ENCODE results near the gene GRK5.

Gene GRK5

DNA sequence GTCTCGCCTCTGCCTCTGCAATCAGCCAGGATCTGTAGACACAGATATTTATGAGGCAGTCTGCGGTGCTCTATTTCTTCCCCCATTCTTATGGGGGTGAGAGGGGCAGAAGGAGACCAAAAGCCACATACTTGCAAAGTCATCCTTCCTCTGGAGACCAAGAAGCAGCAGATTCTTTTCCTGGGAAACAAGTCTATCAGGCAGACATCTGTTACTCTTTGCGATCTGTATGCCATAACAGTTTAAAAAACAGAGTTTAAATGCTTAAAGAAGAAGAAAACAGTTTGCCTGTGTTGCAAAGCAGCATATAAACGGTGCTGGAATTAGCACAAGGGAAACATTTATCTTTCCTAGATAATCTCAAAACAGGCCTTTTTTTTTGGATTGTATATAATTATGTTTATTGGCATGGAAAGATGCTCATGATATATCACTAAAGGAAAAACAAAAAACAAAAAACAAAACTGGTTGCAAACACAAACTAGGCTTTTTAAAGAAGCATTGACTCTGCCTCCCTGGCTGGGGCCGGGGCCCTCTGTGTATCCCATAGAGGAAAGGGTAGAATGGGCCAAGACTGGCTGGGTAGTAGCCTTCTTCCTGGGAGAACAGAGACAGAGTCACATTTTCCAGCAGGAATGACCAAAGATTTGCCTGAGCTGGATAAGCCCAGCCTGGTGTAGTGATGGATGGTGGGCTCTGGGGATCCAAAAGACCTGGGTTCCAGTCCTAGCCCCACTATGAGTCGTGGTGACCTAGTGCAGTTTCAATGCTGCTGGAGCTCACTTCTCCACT lies 284.8 kb downstream of the GRK5 start:
- H3K79me1 ChIP-seq (ENCODE audit: low read length): no peaks in the 10 kb centered on the region
- DNase-seq: no peak
- H3K9ac ChIP-seq (ENCODE audit: low read length): no peak overlapping the region
- no peak overlapping the region for H3K23ac ChIP-seq (ENCODE audit: low read length)
- no peaks in the 10 kb centered on the region for H3K79me2 ChIP-seq (ENCODE audit: control insufficient read depth, insufficient read depth, low read length, poor library complexity)
- no peak overlapping the region for H3K4me3 ChIP-seq (ENCODE audit: low read depth, low read length)
- H4K12ac ChIP-seq (ENCODE audit: low read depth, low read length): no peak overlapping the region
- no peak overlapping the region for H4K91ac ChIP-seq (ENCODE audit: low read depth, low read length)
- no peak overlapping the region for H2BK12ac ChIP-seq (ENCODE audit: low read length)
- peaks cover 0 to 3% of the 10 kb centered on the region in 2 experiments for H3K4me1 ChIP-seq (ENCODE audit: control insufficient read depth in 1 of 2, insufficient read depth in 2 of 2, low read length in 2 of 2)
- H3K9me3 ChIP-seq (ENCODE audit: insufficient read depth, low read depth, low read length): no peaks in the 10 kb centered on the region
- no peak overlapping the region for H3K4me2 ChIP-seq (ENCODE audit: low read length)
- no peak overlapping the region for H3K18ac ChIP-seq (ENCODE audit: low read length)
- no peaks in the 10 kb centered on the region for H3K36me3 ChIP-seq (ENCODE audit: control insufficient read depth in 1 of 2, insufficient read depth in 2 of 2, low read length in 2 of 2)
- no peak overlapping the region for H2AK5ac ChIP-seq (ENCODE audit: low read length)
- no CpG with 5 or more reads among the region's 6 CpGs for WGBS (ENCODE audit: extremely low coverage, insufficient coverage, insufficient read length)
- no peak overlapping the region for H3K4ac ChIP-seq (ENCODE audit: low read depth, low read length)
- H3K27me3 ChIP-seq (ENCODE audit: insufficient read depth, low read length): no peaks in the 10 kb centered on the region
- H2BK5ac ChIP-seq (ENCODE audit: low read depth, low read length, poor library complexity): no peak overlapping the region
- H4K8ac ChIP-seq (ENCODE audit: low read depth, low read length): no peak overlapping the region
- no peak overlapping the region for H3K27ac ChIP-seq (ENCODE audit: low read depth, low read length)
- no peak overlapping the region for H2BK120ac ChIP-seq (ENCODE audit: insufficient read depth, low read length, poor library complexity)
- H2AFZ ChIP-seq (ENCODE audit: insufficient read depth, low read length, poor library complexity): no peak overlapping the region
- no peak overlapping the region for H3K14ac ChIP-seq (ENCODE audit: low read length)

DNA sequence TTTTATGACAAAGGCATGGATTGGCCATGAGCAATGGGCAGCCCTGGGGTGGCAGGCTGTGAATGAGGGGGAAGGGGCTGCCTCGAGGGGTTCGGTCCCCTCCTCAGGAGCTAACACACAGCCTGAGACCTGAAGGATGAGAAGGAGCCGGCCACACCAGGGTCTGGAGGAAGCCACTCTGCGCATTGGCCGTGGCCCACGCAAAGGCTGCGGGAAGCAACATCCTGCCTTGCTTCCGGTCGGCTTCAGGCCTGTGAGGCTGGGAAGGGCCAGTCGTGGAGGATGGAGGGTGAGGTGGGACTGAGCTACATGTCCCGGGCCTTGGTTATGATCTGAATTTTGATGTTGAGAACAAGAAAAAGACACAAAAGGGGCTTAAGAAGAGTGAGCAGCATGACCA lies 285.8 kb downstream of the GRK5 start:
- H3K27me3 ChIP-seq (ENCODE audit: insufficient read depth, low read length): no peaks in the 10 kb centered on the region
- H3K4me2 ChIP-seq (ENCODE audit: low read length): no peak overlapping the region
- no CpG with 5 or more reads among the region's 11 CpGs for WGBS (ENCODE audit: extremely low coverage, insufficient coverage, insufficient read length)
- no peak overlapping the region for H3K4me3 ChIP-seq (ENCODE audit: low read depth, low read length)
- no peak overlapping the region for H4K8ac ChIP-seq (ENCODE audit: low read depth, low read length)
- H3K9ac ChIP-seq (ENCODE audit: low read length): no peak overlapping the region
- H3K23ac ChIP-seq (ENCODE audit: low read length): no peak overlapping the region
- no peak overlapping the region for H3K4ac ChIP-seq (ENCODE audit: low read depth, low read length)
- no peak overlapping the region for H3K27ac ChIP-seq (ENCODE audit: low read depth, low read length)
- DNase-seq: no peak
- H2BK120ac ChIP-seq (ENCODE audit: insufficient read depth, low read length, poor library complexity): no peak overlapping the region
- H3K79me1 ChIP-seq (ENCODE audit: low read length): no peaks in the 10 kb centered on the region
- H2BK5ac ChIP-seq (ENCODE audit: low read depth, low read length, poor library complexity): no peak overlapping the region
- no peak overlapping the region for H4K12ac ChIP-seq (ENCODE audit: low read depth, low read length)
- H3K9me3 ChIP-seq (ENCODE audit: insufficient read depth, low read depth, low read length): no peaks in the 10 kb centered on the region
- H3K14ac ChIP-seq (ENCODE audit: low read length): no peak overlapping the region
- no peak overlapping the region for H3K18ac ChIP-seq (ENCODE audit: low read length)
- peaks cover 0 to 3% of the 10 kb centered on the region in 2 experiments for H3K4me1 ChIP-seq (ENCODE audit: control insufficient read depth in 1 of 2, insufficient read depth in 2 of 2, low read length in 2 of 2)
- H4K91ac ChIP-seq (ENCODE audit: low read depth, low read length): no peak overlapping the region
- H2AK5ac ChIP-seq (ENCODE audit: low read length): no peak overlapping the region
- no peaks in the 10 kb centered on the region for H3K36me3 ChIP-seq (ENCODE audit: control insufficient read depth in 1 of 2, insufficient read depth in 2 of 2, low read length in 2 of 2)
- H2AFZ ChIP-seq (ENCODE audit: insufficient read depth, low read length, poor library complexity): no peak overlapping the region
- no peak overlapping the region for H2BK12ac ChIP-seq (ENCODE audit: low read length)
- no peaks in the 10 kb centered on the region for H3K79me2 ChIP-seq (ENCODE audit: control insufficient read depth, insufficient read depth, low read length, poor library complexity)

DNA sequence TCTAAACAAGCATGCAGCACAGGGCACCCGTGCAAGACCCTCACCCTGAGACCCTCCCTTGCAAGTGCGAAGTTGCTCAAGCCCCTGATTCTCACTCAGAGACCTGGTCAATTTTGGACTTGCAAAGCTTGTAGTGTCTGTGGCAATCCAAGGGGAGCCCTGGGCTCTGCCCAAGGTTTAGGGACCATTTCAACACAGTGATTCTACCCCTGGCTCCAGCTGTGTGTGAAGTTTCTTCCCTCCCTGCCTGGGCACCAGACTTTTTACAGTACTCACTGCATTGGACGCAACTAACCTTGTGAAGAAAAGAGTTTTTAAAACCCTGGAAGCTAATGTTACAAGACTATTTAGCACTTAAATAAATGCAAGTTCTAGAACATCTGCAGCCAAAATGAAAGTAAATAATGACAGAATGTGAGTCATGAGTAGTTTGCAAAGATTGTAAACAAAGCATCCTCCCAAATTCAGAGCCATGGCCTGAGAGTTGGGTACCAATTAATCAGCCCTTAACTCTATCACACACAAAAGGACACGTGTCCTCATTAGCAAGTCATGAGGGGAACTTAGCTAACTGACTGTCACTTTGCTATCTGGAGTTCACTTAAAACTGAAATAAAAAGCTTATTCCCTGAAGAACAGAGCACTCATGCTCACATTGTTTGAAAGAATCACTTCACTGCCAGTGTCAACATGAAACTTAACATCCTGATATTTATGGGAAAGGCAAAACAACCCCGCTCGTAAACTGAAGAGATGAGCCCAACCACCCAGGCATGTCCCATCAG lies 287.1 kb downstream of the GRK5 start:
- Histone ChIP-seq H3K4me1 (ENCODE audit: control insufficient read depth in 1 of 2, insufficient read depth in 2 of 2, low read length in 2 of 2) (peaks cover 0 to 3% of the 10 kb centered on the region in 2 experiments), H3K18ac (ENCODE audit: low read length) (no peak overlapping the region), H3K9me3 (ENCODE audit: insufficient read depth, low read depth, low read length) (no peaks in the 10 kb centered on the region), H4K12ac (ENCODE audit: low read depth, low read length) (no peak overlapping the region), H3K79me1 (ENCODE audit: low read length) (no peaks in the 10 kb centered on the region), H3K27ac (ENCODE audit: low read depth, low read length) (no peak overlapping the region), H2AFZ (ENCODE audit: insufficient read depth, low read length, poor library complexity) (no peak overlapping the region), H3K27me3 (ENCODE audit: insufficient read depth, low read length) (no peaks in the 10 kb centered on the region), H2BK12ac (ENCODE audit: low read length) (no peak overlapping the region), H3K36me3 (ENCODE audit: control insufficient read depth in 1 of 2, insufficient read depth in 2 of 2, low read length in 2 of 2) (no peaks in the 10 kb centered on the region), H4K8ac (ENCODE audit: low read depth, low read length) (no peak overlapping the region), H3K9ac (ENCODE audit: low read length) (no peak overlapping the region), H3K4me3 (ENCODE audit: low read depth, low read length) (no peak overlapping the region), H2BK5ac (ENCODE audit: low read depth, low read length, poor library complexity) (no peak overlapping the region), H3K4ac (ENCODE audit: low read depth, low read length) (no peak overlapping the region), H4K91ac (ENCODE audit: low read depth, low read length) (no peak overlapping the region), H3K23ac (ENCODE audit: low read length) (no peak overlapping the region), H3K79me2 (ENCODE audit: control insufficient read depth, insufficient read depth, low read length, poor library complexity) (no peaks in the 10 kb centered on the region), H2BK120ac (ENCODE audit: insufficient read depth, low read length, poor library complexity) (no peak overlapping the region), H3K4me2 (ENCODE audit: low read length) (no peak overlapping the region), H3K14ac (ENCODE audit: low read length) (no peak overlapping the region), H2AK5ac (ENCODE audit: low read length) (no peak overlapping the region)
- WGBS (ENCODE audit: extremely low coverage, insufficient coverage, insufficient read length): no CpG with 5 or more reads among the region's 6 CpGs
- DNase-seq: no peak

DNA sequence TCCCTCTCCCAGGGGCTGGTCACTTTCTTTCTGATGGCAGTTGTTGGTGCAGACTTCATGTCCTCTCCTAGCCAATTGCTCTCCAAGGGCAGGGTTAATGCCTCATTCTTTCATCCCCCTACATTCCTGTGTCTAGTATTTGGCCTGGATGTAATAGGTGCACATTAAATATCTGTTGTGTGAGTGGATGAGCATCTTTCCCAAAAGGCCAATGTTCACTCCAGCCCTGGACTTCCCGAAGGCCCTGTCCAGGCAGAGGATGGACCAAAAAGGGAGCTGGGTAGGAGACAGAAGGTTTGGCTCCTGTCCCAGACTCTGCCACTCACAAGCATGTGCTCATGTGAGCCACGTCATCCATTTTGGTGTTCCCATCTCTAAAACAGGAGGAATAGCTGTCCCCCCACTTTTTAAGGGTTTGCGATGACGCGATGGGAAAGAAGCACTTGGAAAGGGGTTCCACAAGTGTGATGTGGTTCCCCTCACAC lies 287.7 kb downstream of the GRK5 start:
- H3K79me2 ChIP-seq (ENCODE audit: control insufficient read depth, insufficient read depth, low read length, poor library complexity): no peaks in the 10 kb centered on the region
- H4K8ac ChIP-seq (ENCODE audit: low read depth, low read length): no peak overlapping the region
- H3K4me2 ChIP-seq (ENCODE audit: low read length): no peak overlapping the region
- H3K9ac ChIP-seq (ENCODE audit: low read length): no peak overlapping the region
- H2BK5ac ChIP-seq (ENCODE audit: low read depth, low read length, poor library complexity): no peak overlapping the region
- no peak overlapping the region for H4K12ac ChIP-seq (ENCODE audit: low read depth, low read length)
- no peak overlapping the region for H3K14ac ChIP-seq (ENCODE audit: low read length)
- no peak overlapping the region for H2AFZ ChIP-seq (ENCODE audit: insufficient read depth, low read length, poor library complexity)
- H2AK5ac ChIP-seq (ENCODE audit: low read length): no peak overlapping the region
- H4K91ac ChIP-seq (ENCODE audit: low read depth, low read length): no peak overlapping the region
- no peaks in the 10 kb centered on the region for H3K36me3 ChIP-seq (ENCODE audit: control insufficient read depth in 1 of 2, insufficient read depth in 2 of 2, low read length in 2 of 2)
- no peaks in the 10 kb centered on the region for H3K4me1 ChIP-seq (ENCODE audit: control insufficient read depth in 1 of 2, insufficient read depth in 2 of 2, low read length in 2 of 2)
- H3K18ac ChIP-seq (ENCODE audit: low read length): no peak overlapping the region
- DNase-seq: no peak
- no peak overlapping the region for H3K23ac ChIP-seq (ENCODE audit: low read length)
- no peak overlapping the region for H2BK120ac ChIP-seq (ENCODE audit: insufficient read depth, low read length, poor library complexity)
- H2BK12ac ChIP-seq (ENCODE audit: low read length): no peak overlapping the region
- H3K79me1 ChIP-seq (ENCODE audit: low read length): no peaks in the 10 kb centered on the region
- no peak overlapping the region for H3K4me3 ChIP-seq (ENCODE audit: low read depth, low read length)
- no peaks in the 10 kb centered on the region for H3K9me3 ChIP-seq (ENCODE audit: insufficient read depth, low read depth, low read length)
- H3K27ac ChIP-seq (ENCODE audit: low read depth, low read length): no peak overlapping the region
- no peak overlapping the region for H3K4ac ChIP-seq (ENCODE audit: low read depth, low read length)
- H3K27me3 ChIP-seq (ENCODE audit: insufficient read depth, low read length): no peaks in the 10 kb centered on the region
- WGBS (ENCODE audit: extremely low coverage, insufficient coverage, insufficient read length): no CpG with 5 or more reads among the region's 5 CpGs
